ENCODE data around the gene KLHDC10.

DNA sequence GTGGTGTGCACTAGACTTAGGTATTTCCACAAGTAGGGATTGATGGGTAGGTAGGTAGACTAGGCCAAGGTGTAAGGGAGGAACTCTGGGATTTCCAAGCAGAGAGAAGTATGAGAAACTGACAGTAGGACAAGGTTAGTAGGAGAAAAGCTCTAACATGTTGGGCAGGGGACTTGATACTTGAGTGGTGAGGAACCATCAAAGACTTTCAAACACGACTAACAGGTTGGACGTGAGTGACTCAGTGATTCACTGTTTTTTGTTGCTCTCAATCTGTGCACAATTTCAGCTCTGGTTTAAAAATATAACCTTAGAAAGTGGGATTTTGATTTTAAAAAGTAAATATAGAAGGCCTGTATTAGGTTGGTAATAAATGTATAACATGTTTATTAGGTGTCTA, 44.4 kb downstream of the KLHDC10 start:
- TF ChIP-seq POLR2A (IDR thresholded peaks at IDR 0.05), result no peak
- TF ChIP-seq, protein P1, sequence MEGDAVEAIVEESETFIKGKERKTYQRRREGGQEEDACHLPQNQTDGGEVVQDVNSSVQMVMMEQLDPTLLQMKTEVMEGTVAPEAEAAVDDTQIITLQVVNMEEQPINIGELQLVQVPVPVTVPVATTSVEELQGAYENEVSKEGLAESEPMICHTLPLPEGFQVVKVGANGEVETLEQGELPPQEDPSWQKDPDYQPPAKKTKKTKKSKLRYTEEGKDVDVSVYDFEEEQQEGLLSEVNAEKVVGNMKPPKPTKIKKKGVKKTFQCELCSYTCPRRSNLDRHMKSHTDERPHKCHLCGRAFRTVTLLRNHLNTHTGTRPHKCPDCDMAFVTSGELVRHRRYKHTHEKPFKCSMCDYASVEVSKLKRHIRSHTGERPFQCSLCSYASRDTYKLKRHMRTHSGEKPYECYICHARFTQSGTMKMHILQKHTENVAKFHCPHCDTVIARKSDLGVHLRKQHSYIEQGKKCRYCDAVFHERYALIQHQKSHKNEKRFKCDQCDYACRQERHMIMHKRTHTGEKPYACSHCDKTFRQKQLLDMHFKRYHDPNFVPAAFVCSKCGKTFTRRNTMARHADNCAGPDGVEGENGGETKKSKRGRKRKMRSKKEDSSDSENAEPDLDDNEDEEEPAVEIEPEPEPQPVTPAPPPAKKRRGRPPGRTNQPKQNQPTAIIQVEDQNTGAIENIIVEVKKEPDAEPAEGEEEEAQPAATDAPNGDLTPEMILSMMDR (IDR thresholded peaks at IDR 0.05), result no peak
